Muscle of arm (tissue), 12 donors: Measurements from ENCODE around the gene AKAP8. TPM values are rescaled to one million over a fixed set of nuclear protein-coding genes. Genes with fewer than 3 reads are reported as not detected.
"Not testable (repeated sequence)": the region's sequence is repeated elsewhere in the genome, so short reads cannot be mapped to it uniquely, and the experiment has no call there.

Source experiments
- DNase-seq: peaks from one replicate; pipeline ENCODE4 v3.0.0-alpha.2; 2013
- polyA plus RNA-seq, 12 donors: library from polyadenylated mRNA; unstranded; fragments of 120-200 nt; gene quantifications; one replicate each; pipeline ENCODE4 v1.2.1, GENCODE V29; 2013; ENCODE audit not compliant: insufficient read length in 12 of 12

Gene AKAP8
- polyA plus RNA-seq, 12 donors = 15.6 to 29.7 (median 20.1) TPM; not detected in 1

DNA sequence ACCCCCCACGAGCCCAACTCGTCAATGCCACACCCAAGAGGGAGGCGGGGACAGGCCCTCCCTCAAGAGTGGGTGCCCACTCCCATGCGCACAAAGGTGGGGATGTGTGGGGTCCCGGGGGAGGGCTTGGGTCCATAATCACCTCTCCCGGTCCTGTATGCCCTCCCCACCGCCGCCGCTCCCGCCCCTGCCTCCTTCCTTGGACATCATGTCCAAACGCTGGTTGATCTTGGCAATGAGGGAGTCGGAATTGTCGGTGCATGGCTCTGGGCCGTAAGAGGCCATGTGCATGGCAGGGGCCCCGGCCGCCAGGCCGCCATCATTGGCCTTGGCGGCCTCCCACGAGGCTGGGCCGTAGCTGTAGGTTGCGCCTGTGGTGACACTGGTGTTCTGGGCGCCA, 5.9 kb downstream of the AKAP8 start:
- no peak for DNase-seq

DNA sequence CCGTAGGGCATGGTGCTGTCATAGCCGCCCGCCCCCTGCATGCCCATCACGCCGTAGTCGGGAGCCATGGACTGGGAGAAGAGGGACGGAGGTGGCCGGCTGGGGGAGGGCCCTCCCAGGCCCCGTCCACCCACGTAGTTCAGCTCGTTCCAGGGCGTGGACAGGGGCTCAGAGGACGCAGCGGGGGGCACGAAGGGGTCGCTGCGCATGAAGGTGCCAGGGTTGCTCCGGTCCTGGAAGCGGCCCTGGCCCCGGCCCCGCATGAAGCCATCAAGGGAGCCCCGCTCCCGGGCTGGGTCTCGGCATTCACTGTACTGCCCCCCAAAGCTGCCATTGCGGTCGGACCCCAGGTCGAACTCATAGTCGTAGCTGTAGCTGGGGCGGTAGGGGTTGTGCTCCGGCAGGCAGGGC, 6.7 kb downstream of the AKAP8 start:
- DNase-seq = no peak

DNA sequence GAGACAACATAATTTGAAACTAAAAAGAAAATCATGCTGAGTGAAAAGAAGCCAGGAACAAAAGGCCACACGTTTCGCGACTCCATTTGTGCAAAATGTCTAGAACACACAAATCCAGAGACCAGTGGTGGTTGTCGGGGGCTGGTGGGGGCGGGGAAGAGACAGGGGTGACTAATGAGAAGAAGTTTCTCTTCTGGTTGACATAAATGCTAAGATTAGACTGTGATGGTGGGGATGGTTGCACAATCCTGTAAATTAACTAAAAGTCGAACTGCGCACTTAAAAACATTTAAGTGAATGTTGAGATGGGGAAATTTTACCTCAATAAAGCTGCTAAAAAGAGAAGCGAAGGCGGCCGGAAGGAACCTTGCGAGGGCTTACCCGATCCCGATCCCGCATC, 7.1 kb downstream of the AKAP8 start:
- DNase-seq = no peak

DNA sequence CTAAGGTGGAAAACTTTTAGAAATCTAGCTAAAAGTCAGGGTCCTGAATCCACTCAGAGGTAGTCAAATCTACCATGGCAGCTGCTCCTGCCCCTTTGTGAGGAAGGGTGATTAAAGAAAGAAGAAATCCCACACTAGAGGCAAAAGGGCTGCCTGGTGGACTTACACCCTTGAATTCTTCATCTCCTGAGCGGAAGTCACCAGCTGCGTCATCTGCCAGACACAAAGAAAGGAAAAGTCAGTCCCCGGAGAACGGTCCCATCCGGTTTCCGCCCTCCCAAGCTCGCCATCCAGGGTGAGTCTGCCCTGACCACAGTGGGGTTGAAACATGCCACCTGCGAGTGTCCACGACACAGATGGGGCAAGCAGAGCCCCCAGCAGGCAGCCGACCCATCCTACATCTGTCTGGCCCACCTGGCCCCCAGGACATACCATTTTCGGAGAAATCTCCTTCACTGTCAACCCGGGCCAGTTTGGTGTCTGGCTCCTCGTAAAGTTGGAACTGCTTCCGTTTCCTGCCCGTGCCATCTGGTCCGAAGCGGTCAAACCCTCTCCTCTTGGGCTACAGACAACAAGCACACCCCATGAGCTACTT, 7.7 kb downstream of the AKAP8 start:
- DNase-seq = no peak

DNA sequence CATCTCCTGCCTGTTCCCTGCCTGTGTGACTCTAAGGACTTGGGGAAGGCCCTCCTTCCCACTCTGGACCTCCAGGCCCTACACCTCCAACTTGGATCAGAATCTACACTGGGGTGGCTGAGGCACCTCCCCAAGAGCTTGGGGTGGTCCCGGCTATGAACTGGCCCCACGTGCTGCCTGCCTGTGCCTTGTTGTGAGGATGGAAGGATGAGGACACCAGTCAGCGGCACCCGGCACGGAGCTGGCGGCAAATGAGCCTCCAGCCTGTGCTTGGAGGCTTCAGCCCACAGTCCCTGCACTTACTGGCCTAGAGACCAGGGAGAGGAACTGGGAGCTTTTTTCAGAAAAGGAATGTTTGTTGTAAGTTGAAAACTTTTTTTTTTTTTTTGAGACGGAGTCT, 8.5 kb downstream of the AKAP8 start:
- DNase-seq = no peak

DNA sequence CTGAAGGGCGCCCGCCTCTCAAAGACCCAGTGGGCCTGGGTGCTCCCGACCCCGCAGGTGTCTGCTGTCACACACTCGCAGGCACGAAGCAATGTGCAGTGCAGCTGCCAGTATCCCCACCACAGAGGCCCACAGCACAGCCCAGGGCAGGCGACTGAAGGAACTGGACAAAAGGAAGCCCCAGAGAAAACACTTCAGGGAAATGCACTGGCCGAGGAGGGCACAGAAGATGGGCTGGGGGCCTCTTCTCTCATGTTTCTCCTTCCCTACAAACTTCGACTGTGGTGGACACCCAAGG, 10.0 kb downstream of the AKAP8 start:
- DNase-seq = no peak

DNA sequence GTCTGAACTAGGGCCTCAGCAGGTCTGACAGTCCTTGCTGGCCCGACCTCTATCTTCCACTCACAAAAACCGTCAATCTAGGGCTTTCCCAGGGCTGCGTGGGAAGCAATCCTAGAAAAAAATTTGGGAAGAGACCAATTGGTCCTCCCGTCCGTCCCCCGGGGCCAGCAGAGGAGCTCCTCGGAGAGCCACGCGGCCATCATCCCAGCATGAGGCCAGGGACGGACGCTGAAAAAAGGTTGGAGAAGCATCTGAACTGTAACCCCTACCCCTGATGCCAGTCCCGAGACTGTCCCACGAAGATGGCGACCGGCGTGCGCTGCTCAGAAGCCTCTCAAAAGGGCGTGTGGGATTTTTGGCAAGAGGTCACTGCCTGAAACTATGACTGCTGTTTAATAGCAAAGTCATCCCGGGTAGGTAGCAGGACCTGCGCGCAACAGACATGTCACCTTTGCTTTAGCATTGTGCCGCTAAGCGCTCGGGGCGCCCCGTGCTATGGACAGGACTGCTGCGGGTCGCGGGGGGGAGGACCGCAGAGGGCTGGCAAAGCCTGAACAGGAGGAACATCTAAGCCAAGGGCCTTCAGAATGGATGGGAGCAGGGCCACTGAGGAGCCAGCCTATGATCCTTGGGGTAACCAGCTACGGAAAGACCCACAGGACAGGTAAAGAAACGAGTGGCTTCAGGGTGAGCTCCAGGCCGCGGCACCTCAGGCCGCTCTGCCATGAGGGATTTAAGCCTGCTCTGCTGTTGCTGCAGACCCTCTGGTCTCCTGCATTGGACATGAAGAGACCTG, 10.6 kb downstream of the AKAP8 start:
- DNase-seq = no peak

DNA sequence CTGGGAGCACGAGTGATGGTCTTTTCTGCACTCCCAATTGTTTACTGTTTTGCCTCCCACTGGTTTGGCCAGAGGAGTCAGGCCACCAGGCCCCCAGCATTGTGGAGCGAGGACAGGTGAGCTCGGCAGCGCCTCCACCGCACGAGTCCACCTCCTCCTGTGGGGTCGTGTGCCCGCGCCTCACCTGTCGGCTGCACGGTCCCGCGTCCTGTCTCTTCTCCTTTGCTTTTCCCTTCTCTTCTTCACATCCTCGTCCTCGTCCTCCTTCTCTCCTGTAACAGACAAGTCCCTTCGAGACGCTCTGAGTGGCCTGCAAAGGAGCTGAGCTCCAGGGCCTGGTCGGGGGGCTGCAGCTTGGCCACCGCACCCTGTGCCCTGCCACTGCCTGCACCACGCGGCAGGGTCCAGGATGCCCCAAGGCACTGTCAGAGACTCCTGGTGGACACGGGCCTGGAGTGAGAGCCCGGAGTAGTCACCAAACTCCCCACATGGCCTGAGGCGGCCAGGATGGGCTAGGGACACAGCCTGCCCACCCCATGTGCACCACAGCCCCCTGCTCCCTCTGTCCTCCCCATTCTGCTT, 11.4 kb downstream of the AKAP8 start:
- DNase-seq = no peak

DNA sequence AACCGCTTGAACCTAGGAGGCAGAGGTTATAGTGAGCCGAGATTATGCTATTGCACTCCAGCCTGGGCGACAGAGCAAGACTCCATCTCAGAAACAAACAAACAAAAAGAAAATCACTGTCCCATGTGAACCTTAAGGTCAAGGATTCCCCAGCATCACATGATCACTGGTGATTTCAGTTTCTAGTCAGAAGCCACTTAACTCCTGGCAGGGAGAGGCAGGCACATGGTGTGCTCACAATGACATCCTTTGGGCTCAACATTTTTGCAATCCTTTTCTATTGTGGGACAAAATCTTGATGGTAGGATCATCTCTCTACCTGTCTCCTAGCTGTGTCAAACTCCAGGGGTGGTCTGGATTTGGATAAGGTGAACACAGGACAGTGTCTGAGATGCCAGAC, 12.1 kb downstream of the AKAP8 start:
- DNase-seq = no peak

DNA sequence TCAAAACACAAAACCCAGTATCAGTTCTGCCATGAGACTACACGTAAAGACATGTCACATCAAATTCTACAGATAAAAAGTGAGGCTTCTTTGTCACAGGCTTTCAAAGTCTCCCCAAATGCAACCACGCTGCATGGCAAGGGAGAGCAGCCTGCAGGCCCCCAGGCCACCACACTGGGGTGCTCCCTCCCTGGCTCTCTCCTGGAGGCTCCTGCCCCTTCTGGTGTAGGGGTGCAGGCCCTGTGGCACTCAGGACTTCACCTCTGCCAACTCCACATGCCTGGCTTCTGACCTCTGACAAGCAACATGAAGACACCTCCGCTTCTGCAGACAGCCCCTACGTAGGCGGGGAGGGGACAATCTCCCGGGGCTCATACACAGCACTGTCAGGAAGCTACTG, 14.3 kb downstream of the AKAP8 start:
- DNase-seq = no peak

DNA sequence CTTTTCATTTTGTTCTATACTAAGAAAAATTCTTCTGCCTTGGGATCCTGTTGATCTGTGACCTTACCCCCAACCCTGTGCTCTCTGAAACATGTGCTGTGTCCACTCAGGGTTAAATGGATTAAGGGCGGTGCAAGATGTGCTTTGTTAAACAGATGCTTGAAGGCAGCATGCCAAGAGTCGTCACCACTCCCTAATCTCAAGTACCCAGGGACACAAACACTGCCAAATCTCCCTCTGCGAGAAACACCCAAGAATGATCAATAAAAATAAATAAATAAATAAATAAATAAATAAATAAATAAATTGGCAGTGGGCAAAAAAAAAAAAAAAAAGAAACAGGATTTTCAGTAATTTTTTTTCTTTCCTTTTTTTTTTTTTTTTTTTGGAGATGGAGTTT, 15.8 kb downstream of the AKAP8 start:
- not testable (repeated sequence) for DNase-seq

DNA sequence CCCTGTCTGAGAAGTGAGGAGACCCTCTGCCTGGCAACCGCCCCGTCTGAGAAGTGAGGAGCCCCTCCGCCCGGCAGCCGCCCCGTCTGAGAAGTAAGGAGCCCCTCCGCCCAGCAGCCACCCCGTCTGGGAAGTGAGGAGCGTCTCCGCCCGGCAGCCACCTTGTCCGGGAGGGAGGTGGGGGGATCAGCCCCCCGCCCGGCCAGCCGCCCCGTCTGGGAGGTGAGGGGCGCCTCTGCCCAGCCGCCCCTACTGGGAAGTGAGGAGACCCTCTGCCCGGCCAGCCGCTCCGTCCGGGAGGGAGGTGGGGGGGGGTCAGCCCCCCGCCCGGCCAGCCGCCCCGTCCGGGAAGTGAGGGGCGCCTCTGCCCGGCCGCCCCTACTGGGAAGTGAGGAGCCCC, 16.5 kb downstream of the AKAP8 start:
- not testable (repeated sequence) for DNase-seq

DNA sequence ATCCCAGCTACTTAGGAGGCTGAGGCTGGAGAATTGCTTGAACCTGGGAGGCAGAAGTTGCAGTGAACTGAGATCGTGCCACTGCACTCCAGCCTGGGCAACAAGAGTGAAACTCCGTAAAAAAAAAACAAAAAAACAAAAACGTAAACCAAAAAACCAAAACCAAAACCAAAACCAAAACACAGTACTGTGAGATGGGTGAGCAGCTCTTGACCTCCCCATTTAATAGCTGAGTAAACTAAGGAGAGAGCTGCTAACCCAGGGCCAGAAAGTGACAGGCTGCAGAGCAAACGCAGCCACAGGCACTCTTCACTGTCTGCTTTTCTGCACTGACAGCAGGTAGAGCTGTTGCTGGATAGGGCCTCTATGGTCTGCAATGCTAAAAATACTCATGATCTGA, 19.6 kb downstream of the AKAP8 start:
- DNase-seq = not testable (repeated sequence)

DNA sequence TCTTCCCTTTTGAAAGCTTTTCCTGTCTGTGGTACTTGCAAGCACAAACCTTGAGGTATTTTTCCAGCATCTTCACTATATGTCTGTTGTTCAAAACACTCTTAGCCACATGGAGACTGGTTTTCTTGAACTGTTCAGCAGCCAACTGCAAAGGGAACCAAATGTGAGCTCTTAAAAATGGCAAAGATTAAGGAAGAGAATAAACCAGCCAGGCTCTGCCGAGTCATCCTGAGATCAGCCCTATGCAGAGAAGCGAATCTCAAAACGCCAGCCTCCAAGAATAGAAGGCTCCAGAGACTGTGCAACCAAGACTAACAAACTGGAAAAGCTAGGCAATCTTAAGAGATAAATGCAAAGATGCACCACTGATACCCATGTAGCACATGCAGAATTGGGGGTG, 20.7 kb downstream of the AKAP8 start:
- DNase-seq = no peak

DNA sequence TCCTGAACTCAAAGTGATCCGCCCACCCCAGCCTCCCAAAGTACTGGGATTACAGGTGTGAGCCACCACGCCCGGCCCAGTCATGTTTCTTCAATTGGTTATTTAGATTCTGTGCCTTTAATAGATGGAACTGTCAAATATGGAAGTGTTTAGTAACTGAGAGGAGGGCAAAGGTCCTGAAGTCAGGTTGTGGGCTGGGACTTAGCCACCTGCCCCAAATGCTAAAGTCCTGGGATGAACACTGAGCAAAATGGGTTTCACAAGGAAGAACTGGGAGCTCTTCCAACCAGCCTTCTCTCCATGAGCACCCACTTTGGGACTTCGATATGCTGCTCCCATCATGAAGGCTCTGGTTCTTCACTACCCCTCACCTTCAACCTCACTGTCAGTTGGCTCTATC, 21.7 kb downstream of the AKAP8 start:
- DNase-seq = no peak

DNA sequence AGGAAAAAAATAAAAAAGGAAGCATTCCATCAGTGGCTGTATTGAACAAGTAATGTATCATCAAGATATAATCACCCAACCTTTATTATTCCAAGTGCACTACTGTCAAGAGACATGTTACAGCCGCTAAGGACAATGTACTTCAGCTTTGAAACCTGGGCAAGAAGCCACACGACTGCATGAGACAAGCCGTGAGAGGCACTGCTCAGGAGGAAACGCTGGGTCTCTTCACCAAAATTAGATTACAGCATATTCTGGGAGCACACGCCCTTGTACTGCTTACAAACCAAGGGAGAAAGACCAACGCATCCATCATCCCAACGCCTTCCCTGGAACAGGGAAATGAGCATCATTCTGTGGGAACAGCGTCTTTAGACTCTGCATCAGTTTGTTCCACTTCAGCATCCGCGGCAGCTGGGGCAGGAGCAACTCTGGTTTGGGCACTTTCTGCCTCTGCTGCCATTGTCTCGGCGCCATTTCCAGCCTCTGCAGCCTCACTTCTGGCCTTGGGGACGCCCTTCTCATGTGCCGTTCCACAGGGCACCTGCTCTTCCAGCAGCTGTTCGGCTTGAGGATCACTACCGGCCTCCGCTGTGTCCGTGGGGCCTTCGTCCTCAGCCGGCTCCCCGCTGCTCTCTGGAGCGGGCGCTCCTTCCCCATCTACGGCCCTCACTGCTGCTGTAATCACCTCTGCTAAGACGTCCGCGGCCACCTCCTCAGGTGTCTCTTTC, 24.9 kb downstream of the AKAP8 start:
- no peak for DNase-seq

DNA sequence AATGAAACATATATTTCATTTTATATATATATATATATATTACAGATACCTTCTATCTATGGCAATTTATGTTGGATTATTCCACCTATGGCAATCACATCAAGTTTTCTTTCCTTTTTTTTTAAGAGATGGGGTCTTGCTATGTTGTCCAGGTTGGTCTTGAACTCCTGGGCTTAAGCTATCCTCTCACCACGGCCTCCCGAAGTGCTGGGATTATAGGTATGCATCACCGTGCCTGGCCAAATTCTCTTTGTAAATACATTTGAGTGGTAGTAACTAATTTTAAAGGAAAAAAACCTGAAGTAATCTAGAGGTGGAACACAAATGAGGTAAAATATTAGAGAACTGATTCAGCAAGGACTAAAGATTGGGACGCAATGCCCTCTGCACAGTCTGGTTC, 25.7 kb downstream of the AKAP8 start:
- no peak for DNase-seq

DNA sequence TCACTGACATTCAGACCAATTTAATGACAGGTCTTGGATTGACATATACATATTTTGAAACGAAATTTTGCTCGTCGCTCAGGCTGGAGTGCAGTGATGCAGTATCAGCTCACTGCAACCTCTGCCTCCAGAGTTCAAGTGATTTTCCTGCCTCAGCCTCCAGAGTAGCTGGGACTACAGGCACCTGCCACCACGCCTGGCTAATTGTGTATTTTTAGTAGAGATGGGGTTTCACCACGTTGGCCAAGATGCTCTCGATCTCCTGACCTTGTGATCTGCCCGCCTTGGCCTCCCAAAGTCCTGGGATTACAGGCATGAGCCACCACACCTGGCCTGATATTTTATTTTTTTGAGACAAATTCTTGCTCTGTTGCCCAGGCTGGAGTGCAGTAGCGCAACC, 27.1 kb downstream of the AKAP8 start:
- not testable (repeated sequence) for DNase-seq

DNA sequence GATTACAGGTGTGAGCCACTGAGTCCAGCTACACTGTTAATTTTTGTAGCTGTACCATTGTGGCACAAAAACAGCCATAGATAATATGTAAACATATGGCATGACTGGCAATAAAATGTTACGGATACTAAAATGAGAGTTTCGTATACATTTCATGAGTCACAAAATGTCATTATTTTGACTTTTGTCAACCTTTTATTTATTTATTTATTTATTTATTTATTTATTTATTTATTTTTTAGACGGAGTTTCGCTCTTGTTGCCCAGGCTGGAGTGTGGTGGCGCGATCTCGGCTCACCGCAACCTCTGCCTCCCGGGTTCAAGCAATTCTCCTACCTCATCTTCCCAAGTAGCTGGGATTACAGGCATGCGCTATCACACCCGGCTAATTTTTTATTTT, 38.3 kb downstream of the AKAP8 start:
- not testable (repeated sequence) for DNase-seq

DNA sequence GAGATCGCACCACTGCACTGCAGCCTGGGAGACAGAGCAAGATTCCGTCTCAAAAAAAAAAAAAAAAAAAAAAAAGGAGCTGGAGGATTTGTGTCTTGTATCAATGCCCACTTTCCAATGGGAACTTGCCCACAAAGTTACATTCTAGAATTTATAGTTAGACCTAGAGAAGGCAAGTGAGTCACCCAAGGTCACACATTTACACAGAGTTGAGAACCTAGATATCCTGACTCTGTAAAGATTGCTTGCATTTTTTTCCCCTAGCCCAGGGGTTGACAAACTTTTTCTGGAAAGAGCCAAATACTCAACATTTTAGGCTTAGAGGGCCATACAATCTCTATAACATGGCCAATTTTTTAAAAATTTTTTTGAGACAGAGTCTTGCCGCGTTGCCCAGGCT, 39.5 kb downstream of the AKAP8 start:
- no peak for DNase-seq

DNA sequence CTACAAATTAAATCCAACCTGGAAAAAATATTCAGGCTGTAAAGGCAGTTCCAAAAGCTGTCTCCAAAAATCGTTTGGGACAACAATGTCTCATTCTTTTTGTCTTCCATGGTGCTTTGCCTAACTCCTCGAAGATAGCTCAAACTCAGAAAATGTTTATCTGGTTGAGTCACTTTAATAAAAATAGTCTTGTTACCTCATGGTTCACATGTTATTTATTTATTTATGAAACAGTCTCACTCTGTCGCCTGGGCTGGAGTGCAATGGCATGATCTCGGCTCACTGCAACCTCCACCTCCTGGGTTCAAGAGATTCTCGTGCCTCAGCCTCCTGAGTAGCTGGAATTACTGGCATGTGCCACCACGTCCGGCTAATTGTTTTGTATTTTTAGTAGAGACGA, 42.4 kb downstream of the AKAP8 start:
- no peak for DNase-seq

DNA sequence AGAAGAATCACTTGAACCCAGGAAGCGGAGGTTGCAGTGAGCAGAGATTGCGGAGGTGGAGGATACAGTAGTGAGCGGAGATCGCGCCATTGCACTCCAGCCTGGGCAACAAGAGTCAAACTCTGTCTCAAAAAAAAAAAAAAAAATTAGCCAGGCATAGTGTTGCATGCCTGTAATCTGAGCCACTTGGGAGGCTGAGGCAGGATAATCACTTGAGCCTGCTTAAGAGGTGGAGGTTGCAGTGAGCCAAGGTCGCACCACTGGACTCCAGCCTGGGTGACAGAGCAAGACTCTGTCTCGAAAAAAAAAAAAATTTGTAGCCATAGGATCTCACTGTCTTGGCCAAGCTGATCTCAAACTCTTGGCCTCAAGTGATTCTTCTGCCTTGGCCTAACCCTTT, 43.6 kb downstream of the AKAP8 start:
- not testable (repeated sequence) for DNase-seq
